SHP77 treated with DMSO at 0.1 percent for 48 hours (cell line): ENCODE data around the gene SPATA46.
"Not testable (repeated sequence)": the region's sequence is repeated elsewhere in the genome, so short reads cannot be mapped to it uniquely, and the experiment has no call there.

Source experiments
- DNase-seq: peaks from one replicate; lab custom pipeline; 2025; lab: John Stamatoyannopoulos, UW

Gene SPATA46

GRCh38 chr1:162357681-162358266 lies 18.9 kb downstream of the SPATA46 start:
- DNase-seq = peak; percentile 27

- DNase-seq = no peak
Observed at GRCh38 chr1:162353702-162354101, 23.0 kb downstream of the SPATA46 start.

- DNase-seq = no peak
Observed at GRCh38 chr1:162353078-162353477, 23.6 kb downstream of the SPATA46 start.

GRCh38 chr1:162351874-162352273 lies 24.8 kb downstream of the SPATA46 start:
- not testable (repeated sequence) for DNase-seq

- no peak for DNase-seq
Observed at GRCh38 chr1:162351246-162351842, 25.3 kb downstream of the SPATA46 start.

- peak; percentile 8 for DNase-seq
Observed at GRCh38 chr1:162349635-162350330, 26.9 kb downstream of the SPATA46 start.

GRCh38 chr1:162347281-162347680 lies 29.4 kb downstream of the SPATA46 start:
- no peak for DNase-seq

GRCh38 chr1:162343470-162343869 lies 33.2 kb downstream of the SPATA46 start:
- no peak for DNase-seq

- no peak for DNase-seq
Observed at GRCh38 chr1:162342452-162342983, 34.1 kb downstream of the SPATA46 start.

- DNase-seq = no peak
Observed at GRCh38 chr1:162336621-162337285, 39.9 kb downstream of the SPATA46 start.

- no peak for DNase-seq
Observed at GRCh38 chr1:162335126-162335525, 41.5 kb downstream of the SPATA46 start.

- no peak for DNase-seq
Observed at GRCh38 chr1:162333991-162334390, 42.7 kb downstream of the SPATA46 start.

- no peak for DNase-seq
Observed at GRCh38 chr1:162329826-162330225, 46.8 kb downstream of the SPATA46 start.

- no peak for DNase-seq
Observed at GRCh38 chr1:162328512-162328911, 48.1 kb downstream of the SPATA46 start.

GRCh38 chr1:162327788-162328165 lies 48.9 kb downstream of the SPATA46 start:
- DNase-seq = no peak

GRCh38 chr1:162327144-162327787 lies 49.4 kb downstream of the SPATA46 start:
- DNase-seq = no peak

- no peak for DNase-seq
Observed at GRCh38 chr1:162326559-162326958, 50.1 kb downstream of the SPATA46 start.

- DNase-seq = no peak
Observed at GRCh38 chr1:162324396-162324795, 52.3 kb downstream of the SPATA46 start.
